Measurements from ENCODE around the gene C1S.
"Not testable (repeated sequence)": the region's sequence is repeated elsewhere in the genome, so short reads cannot be mapped to it uniquely, and the experiment has no call there.

Gene C1S

DNA sequence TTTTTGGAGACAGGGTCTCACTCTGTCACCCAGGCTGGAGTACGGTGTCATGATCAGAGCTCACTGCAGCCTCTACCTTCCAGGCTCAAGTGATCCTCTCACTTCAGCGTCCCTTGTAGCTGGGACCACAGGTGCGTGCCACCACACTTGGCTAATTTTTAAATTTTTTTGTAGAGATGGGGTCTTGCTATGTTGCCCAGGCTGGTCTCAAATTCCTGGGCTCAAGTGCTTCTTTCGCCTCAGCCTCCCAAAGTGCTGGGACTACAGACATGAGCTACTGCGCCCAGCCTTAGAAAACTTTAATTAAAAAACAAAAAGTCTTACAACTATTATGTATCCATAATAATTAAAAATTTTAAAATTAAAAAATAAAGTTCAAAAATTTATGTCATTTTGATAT lies 46.7 kb downstream of the C1S start:
- not testable (repeated sequence) for DNase-seq

DNA sequence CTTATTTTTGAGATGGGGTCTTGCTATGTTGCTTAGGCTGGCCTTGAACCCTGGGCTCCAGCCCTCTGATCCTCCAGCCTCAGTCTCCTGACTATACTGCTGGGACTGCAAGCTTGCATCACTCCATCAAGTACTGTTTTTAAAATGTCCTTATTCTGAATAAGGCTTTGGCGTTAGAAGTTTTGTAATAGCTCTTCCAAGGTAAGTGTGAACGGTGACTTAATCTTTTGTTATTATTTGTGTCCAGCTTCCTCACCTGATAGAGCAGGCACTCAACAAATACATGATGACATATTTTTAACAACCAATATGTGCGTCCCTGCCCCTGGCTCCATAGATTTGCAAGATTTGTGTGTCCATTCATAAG lies 47.1 kb downstream of the C1S start:
- no peak for DNase-seq

DNA sequence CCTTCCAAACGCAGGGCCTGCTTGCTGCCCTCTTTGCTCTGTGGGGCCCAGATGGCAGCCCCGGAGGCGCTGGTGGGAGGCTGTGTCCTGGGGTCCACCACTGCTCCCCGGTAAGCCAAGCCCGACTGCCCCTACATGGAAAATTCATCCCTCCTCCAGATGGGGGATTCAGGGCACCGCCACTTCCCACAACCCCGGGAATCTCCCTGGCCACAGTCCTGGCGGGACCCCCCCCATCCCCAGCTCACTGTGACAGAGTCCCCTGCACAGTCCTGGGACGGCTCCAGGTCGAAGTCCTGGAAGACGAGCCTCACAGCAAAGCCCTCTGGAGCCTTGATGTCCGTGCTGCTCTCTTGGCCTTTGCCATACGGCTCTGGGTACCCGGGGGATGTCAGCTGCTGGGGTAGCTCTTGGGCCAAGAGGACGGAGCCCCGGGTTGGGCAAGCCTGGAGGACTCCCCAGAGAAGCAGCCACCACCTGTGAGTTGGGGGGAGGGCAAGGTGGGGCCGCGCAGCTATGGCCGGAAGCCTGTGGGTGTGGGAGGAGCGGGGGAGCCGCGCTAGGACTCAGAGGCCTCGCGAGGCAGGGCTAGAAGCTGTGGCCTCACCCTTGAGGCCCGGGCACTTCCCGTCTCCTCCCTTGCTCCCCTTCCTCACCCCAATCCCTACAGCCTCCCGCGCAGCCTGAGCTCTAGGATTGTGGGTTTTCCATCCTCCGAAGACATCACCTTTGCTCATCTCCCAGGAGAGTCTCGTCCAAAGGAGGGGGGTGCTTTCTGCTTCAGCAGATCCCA lies 47.7 kb downstream of the C1S start:
- DNase-seq: peak; percentile 81

DNA sequence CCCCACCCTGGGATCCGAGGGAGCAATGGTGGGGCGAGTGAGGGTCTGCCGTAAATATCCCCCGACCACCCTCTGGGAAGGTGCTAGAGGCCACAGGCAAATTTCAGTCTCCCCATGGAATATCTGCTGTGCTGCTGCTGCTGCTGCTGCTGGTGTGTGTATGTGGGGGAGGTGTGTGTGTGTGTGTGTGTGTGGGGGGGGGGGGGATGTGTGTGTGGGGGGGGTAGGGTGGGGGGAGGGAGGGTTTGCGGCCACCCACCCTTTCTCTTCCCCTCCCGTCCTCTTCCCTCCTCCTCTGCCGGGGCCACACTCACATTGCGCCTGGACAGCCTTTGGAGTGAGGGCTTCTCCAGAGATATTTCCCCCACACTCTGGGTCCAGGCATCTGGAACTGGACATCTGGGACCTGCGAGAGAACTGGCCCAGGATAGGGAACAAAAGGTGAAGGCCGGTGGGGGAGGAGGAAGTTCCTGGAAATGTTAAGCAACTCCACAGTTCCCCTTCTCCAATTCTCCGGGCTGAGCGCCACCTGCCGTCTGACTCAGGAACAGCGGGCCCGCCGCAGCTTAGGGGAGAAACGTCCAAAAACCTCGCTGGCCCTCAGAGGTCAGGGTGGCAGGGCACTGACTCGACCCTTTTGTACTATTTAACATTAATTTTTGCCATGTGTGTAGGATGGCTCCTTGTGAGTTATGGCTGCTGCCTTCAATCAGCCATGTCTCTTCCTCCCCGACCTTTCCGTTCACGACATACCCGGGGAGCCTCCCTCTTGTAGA lies 48.5 kb downstream of the C1S start, which contains the start of gene C1RL:
Gene C1RL, minus strand, starts transcription at position 419 of the 776 bp plus-strand sequence. Its CDS starts 34 bp downstream, at position 385.
- DNase-seq: peak; percentile 72

DNA sequence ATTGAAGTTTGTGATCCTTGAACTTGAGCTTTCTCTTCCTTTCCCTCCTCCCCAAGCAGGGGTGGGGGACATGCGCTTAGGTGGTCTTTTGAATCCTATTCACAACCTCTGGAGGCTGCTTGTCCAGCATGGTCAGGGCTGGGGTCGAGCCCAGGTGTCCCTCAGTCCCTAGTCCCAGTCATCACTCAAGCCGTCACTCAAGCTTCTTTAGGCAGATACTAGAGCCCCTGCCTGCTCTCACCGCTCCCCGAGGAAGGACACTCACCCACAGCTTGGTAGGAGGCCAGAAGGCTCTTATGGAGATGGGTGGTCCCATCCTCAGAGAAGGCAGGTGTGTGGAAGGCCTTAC lies 49.0 kb downstream of the C1S start:
- no peak for DNase-seq

DNA sequence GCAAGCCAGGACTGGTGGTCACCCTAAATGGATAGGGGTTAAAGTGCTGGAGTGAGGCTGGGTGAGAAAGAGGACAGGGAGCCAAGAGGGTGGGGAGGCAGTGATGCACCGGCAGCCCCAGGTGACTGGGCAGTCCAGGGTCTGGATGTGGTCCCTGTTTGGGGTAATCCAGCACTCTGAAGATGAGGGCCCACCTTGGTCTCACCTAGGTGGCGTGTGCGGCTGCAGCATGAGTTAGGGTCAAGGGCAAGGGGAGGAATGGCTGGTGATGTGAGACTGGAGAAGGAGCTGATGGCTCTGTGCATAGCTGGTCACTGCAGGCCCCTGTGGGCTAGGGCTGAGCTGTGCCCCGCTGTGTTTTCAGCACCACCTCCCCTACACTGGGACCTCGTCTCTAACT lies 50.1 kb downstream of the C1S start:
- no peak for DNase-seq

DNA sequence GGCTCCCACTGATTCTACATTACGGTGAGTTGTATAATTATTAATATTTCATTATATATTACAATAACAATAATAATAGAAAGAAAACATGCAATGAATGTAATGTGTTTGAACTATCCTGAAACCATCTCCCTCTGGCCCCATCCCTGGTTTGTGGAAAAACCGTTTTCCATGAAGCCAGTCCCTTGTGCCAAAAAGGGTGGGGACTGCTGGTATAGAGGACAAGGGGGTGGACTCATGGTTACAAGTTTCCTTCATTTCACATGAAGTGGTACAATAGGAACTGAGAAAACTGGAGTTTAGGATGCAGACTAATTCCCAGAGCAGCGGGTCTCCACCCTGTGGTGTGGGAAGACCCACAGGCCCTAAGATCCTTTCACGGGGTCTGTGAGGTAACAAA lies 51.5 kb downstream of the C1S start:
- DNase-seq: no peak

DNA sequence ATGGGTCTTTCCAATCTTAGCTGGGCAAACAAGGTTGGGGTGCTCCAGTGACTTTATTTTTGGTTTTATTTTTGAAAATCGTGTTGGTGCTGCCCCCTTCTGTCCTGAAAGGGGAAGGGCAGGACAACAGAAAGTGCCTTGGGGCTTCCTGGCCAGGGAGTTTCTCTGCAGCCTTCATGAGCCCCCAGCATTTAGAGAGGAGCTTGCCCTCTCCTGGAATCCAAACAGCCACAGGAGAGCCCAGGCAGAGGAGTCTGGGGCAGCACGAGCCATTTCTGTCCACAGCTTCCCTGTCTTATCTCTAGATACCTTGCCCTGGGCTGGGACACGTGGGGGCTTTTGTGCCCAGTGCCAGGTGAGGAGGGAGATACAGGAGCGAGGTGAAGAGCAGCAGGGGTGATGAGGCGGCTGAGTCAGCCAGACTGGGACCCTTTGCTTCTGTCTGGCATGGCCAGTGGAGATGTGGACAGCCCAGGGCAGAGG lies 52.9 kb downstream of the C1S start:
- no peak for DNase-seq

DNA sequence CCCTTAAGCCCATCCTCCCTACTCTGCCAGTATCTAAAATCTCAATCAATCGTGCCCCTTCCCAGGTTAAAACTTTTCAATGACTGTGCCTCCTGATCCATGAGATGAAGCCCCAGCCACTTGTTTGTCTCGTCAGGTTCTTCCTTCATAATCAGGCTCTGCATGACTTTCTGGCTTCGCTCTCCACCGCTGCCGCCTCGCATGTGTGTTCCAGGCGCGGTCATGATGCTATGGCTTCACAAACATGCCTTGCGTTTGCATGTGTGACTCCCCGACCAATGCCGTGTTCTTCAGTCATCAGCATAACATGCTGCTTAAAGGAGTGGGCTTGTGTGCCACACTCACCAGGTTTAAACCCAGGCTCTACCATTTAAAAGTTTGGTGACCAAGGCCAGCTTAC lies 53.5 kb downstream of the C1S start:
- DNase-seq: no peak

DNA sequence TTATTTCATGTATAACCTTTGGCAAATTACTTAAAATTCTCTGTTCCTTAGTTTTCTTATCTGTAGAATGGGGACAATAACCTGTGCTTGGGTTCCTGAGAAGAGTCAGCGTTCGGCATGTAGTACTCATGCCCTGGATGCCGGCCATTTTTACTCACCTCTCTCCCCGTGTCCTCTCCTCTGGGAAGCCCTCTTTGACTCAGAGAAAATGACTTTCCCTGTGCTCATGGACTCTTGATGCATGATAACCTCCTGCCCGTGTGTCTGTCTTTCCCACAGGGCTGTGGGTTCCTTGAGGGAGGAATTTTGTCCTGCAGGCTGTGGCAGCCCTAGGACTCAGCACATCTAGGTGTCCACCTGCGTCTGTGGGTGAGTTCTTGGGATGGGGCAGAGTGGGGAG lies 54.3 kb downstream of the C1S start:
- no peak for DNase-seq

DNA sequence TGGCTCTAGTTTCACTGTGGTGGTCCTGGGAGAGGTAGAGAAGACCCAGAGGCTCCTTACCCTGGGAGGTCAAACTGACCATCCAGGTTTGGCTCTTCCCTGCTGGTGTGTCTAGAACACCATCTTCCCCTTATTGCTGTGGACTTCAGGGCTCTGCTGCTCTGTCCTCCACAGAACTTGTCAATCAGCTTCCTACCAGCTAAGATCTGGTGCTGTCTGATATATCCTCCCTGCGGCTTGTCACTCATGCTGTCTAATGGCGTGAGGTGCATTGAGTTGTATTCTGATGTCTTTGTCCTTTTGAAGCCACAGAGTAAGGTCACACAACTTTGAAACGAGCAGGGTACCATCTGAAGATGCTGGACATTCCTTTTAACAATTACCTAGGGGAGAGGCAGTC lies 55.7 kb downstream of the C1S start:
- DNase-seq: no peak

DNA sequence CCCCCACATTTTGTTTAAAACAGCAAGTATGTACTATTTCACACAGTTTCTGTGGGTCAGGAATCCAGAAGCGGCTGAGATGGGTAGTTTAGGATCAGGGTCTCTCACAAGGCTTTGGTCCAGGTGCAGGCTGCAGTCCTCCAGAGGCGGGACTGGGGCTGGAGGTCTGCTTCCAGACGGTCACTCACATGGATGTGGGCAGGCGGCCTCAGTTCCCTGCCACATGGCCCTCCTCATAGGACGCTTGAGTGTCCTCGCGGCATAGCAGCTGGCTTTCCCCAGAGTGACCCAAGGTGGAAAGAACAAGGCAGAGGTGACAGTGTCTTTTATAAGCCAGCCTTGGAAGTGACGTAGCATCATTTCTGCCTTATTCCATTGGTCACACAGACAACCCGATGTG lies 56.4 kb downstream of the C1S start:
- DNase-seq: no peak

DNA sequence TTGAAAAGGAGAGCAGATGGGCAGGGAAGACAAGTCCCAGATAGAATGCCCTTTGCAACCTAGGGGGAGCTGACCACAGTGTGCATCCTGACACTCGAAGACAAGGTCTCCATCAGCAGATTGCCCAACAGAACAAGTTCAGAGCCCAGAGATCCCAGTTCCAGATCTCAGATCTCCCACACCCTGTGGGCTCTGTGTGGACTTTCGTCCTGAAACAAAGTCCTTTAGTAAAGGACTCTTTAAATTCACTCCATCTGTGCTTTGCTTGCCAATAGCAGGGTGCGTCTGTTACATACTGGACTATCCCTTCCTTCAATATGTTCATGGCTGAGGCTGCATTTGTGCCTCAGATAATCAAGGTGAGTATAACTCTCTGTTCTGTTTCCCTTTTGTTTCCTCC lies 57.2 kb downstream of the C1S start:
- DNase-seq: no peak

DNA sequence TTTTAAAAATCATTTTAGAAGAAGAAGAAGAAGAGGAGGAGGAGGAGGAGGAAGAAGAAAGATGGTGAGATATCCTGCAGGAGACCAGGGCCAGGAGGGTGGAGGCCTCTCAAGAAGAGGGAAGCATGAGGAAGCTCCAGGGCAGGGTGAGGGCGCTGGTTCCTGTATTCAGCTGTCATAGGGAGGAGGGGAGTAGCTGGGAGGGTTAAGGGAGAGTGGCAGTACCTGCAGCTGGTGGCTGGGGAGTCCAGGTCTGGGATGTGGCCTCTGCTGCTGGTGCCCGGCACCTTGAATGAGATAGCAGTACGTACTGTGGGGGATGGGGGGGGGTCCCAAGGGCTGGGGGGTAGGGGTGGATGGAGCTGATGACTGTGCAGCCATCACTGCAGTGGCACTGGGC lies 58.4 kb downstream of the C1S start:
- no peak for DNase-seq

DNA sequence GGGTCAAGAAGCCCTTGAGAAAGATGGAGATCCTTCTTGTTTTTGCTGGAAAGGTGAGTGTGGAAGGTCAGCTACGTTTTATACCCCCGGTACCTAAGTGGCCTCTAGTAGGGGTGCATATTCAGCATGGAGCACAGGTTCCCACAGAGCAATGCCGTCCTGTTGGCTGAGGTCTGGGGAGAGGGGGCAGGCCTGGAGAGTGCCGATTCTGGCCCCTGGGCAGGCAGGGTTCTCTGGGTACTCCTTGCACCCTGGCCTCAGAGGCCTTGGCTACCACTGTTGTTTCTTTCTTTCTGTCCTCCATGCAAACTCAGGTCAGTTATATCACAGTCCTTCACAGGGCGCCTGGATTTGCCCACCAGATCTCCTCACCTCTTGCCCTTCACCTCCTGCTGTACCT lies 59.6 kb downstream of the C1S start:
- no peak for DNase-seq

All from GDM1 (cell line).